ENCODE measurements around the gene CHRFAM7A.
"Not testable (repeated sequence)": the region's sequence is repeated elsewhere in the genome, so short reads cannot be mapped to it uniquely, and the experiment has no call there.

The CHRFAM7A gene

GRCh38 chr15:30315704-30316103 is 77.6 kb downstream of the CHRFAM7A start:
- DNase-seq: not testable (repeated sequence)

- DNase-seq: not testable (repeated sequence)
Observed at GRCh38 chr15:30310575-30310974, 82.8 kb downstream of the CHRFAM7A start.

Data from left hindlimb (tissue), 1 donor.